Measurements from ENCODE around the gene NR2F2.

DNA sequence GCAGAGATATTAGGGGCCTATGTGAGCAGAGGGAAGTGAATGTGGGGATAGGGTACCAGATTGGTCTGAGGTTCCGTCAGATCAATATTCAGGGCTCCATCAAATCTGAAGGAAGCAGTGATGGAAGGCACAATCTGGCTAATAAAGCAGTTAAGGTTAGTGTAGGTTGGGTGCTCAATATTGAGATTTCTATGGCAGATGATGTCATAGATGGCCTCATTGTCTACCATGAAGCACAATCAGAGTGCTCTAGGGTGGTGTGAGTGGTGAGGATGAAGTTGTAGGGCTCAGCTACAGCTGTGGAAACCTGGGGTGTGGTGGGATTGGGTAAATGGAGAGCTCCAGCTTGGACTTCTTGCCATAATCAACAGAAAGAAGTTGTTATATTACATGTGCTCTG is 58.2 kb downstream of the NR2F2 start:
- TF ChIP-seq, protein P1, sequence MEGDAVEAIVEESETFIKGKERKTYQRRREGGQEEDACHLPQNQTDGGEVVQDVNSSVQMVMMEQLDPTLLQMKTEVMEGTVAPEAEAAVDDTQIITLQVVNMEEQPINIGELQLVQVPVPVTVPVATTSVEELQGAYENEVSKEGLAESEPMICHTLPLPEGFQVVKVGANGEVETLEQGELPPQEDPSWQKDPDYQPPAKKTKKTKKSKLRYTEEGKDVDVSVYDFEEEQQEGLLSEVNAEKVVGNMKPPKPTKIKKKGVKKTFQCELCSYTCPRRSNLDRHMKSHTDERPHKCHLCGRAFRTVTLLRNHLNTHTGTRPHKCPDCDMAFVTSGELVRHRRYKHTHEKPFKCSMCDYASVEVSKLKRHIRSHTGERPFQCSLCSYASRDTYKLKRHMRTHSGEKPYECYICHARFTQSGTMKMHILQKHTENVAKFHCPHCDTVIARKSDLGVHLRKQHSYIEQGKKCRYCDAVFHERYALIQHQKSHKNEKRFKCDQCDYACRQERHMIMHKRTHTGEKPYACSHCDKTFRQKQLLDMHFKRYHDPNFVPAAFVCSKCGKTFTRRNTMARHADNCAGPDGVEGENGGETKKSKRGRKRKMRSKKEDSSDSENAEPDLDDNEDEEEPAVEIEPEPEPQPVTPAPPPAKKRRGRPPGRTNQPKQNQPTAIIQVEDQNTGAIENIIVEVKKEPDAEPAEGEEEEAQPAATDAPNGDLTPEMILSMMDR (IDR thresholded peaks at IDR 0.05), result no peak
- TF ChIP-seq POLR2AphosphoS5 (IDR thresholded peaks at IDR 0.05) (no peak), POLR2A (IDR thresholded peaks at IDR 0.05) (no peak), EP300 (IDR thresholded peaks at IDR 0.05) (no peak)
